IPS DF 4.7 (cell line): ENCODE measurements around the gene LRRFIP1.

Experiments
- DNase-seq: peaks from one replicate; pipeline ENCODE4 v3.0.0-alpha.2; 2013; ENCODE audit warnings: low spot score; ENCODE audit errors: extremely low read depth

LRRFIP1 gene

GRCh38 chr2:237638176-237638575, 10.8 kb downstream of the LRRFIP1 start:
- no peak for DNase-seq

GRCh38 chr2:237639052-237639835, 11.9 kb downstream of the LRRFIP1 start:
- no peak for DNase-seq

- DNase-seq = no peak
These were observed 12.4 kb downstream of the LRRFIP1 start for GRCh38 chr2:237639836-237640220.

GRCh38 chr2:237640493-237640998, 13.2 kb downstream of the LRRFIP1 start:
- DNase-seq = no peak

- no peak for DNase-seq
These were observed 14.8 kb downstream of the LRRFIP1 start for GRCh38 chr2:237642038-237642734.

GRCh38 chr2:237643066-237643465, 15.7 kb downstream of the LRRFIP1 start:
- DNase-seq = no peak

GRCh38 chr2:237643582-237644380, 16.4 kb downstream of the LRRFIP1 start:
- no peak for DNase-seq

- no peak for DNase-seq
These were observed 17.0 kb downstream of the LRRFIP1 start for GRCh38 chr2:237644381-237644703.

GRCh38 chr2:237645261-237645660, 17.9 kb downstream of the LRRFIP1 start:
- no peak for DNase-seq

- DNase-seq = no peak
These were observed 20.0 kb downstream of the LRRFIP1 start for GRCh38 chr2:237647176-237648015.

GRCh38 chr2:237648016-237648381, 20.6 kb downstream of the LRRFIP1 start:
- DNase-seq = no peak

- DNase-seq = no peak
These were observed 22.4 kb downstream of the LRRFIP1 start for GRCh38 chr2:237649541-237650454.

- no peak for DNase-seq
These were observed 23.1 kb downstream of the LRRFIP1 start for GRCh38 chr2:237650455-237650850.

GRCh38 chr2:237651761-237652160, 24.4 kb downstream of the LRRFIP1 start:
- DNase-seq = no peak

GRCh38 chr2:237652181-237652580, 24.8 kb downstream of the LRRFIP1 start:
- DNase-seq = no peak

GRCh38 chr2:237652854-237653253, 25.5 kb downstream of the LRRFIP1 start:
- DNase-seq = no peak

GRCh38 chr2:237653776-237654558, 26.6 kb downstream of the LRRFIP1 start:
- DNase-seq = no peak

GRCh38 chr2:237657063-237657462, 29.7 kb downstream of the LRRFIP1 start:
- no peak for DNase-seq

- no peak for DNase-seq
These were observed 33.1 kb downstream of the LRRFIP1 start for GRCh38 chr2:237660381-237660900.
